Retina (tissue), 1 donor: ENCODE results near the gene PRSS1.
A peak's percentile ranks its signal among the peaks of the same experiment; 100 is the strongest.
"Not testable (repeated sequence)": the region's sequence is repeated elsewhere in the genome, so short reads cannot be mapped to it uniquely, and the experiment has no call there.

Experiments used
- DNase-seq: peaks from one replicate; pipeline ENCODE4 v3.0.0-alpha.2; 2016

Gene PRSS1

GRCh38 chr7:142773937-142774744 lies 24.9 kb downstream of the PRSS1 start:
- DNase-seq, result no peak

- DNase-seq, result no peak
These were observed 25.6 kb downstream of the PRSS1 start for GRCh38 chr7:142774826-142775225.

- not testable (repeated sequence) for DNase-seq
These were observed 26.3 kb downstream of the PRSS1 start for GRCh38 chr7:142775351-142776115.

GRCh38 chr7:142776206-142776844 lies 27.1 kb downstream of the PRSS1 start:
- DNase-seq, result no peak

- DNase-seq, result not testable (repeated sequence)
These were observed 27.6 kb downstream of the PRSS1 start for GRCh38 chr7:142776845-142777225.

- DNase-seq, result no peak
These were observed 28.0 kb downstream of the PRSS1 start for GRCh38 chr7:142777318-142777717.

- peak; percentile 88 for DNase-seq
These were observed 33.9 kb downstream of the PRSS1 start for GRCh38 chr7:142782922-142783900.

GRCh38 chr7:142784096-142784495 lies 34.8 kb downstream of the PRSS1 start:
- DNase-seq, result no peak

- DNase-seq, result no peak
These were observed 35.4 kb downstream of the PRSS1 start for GRCh38 chr7:142784716-142785115.

GRCh38 chr7:142785841-142786250 lies 36.6 kb downstream of the PRSS1 start:
- DNase-seq, result no peak

GRCh38 chr7:142787034-142787768 lies 37.9 kb downstream of the PRSS1 start:
- no peak for DNase-seq

- DNase-seq, result no peak
These were observed 38.5 kb downstream of the PRSS1 start for GRCh38 chr7:142787783-142788182.

- no peak for DNase-seq
These were observed 39.3 kb downstream of the PRSS1 start for GRCh38 chr7:142788303-142789289.

GRCh38 chr7:142789441-142789840 lies 40.2 kb downstream of the PRSS1 start:
- DNase-seq, result no peak

GRCh38 chr7:142790056-142790455 lies 40.8 kb downstream of the PRSS1 start:
- no peak for DNase-seq

GRCh38 chr7:142790555-142790954 lies 41.3 kb downstream of the PRSS1 start:
- no peak for DNase-seq

GRCh38 chr7:142791502-142791901 lies 42.2 kb downstream of the PRSS1 start:
- no peak for DNase-seq

- no peak for DNase-seq
These were observed 42.9 kb downstream of the PRSS1 start for GRCh38 chr7:142792129-142792528.

GRCh38 chr7:142792593-142792992 lies 43.3 kb downstream of the PRSS1 start:
- no peak for DNase-seq

GRCh38 chr7:142793156-142793555 lies 43.9 kb downstream of the PRSS1 start:
- no peak for DNase-seq
